IPS DF 4.7 (cell line): ENCODE measurements around the gene LAMB4.

ENCODE experiments used
- DNase-seq: peaks from one replicate; pipeline ENCODE4 v3.0.0-alpha.2; 2013; ENCODE audit warnings: low spot score; ENCODE audit errors: extremely low read depth

LAMB4 gene

GRCh38 chr7:107999779-108000560 is 130.2 kb downstream of the LAMB4 start:
- DNase-seq = no peak

GRCh38 chr7:107998660-107999480 is 131.3 kb downstream of the LAMB4 start:
- DNase-seq = no peak

- no peak for DNase-seq
Observed at GRCh38 chr7:107998150-107998549, 132.0 kb downstream of the LAMB4 start.

GRCh38 chr7:107996072-107996882 is 133.9 kb downstream of the LAMB4 start:
- no peak for DNase-seq

- no peak for DNase-seq
Observed at GRCh38 chr7:107995184-107996071, 134.7 kb downstream of the LAMB4 start.

GRCh38 chr7:107994421-107995030 is 135.6 kb downstream of the LAMB4 start:
- DNase-seq = no peak

GRCh38 chr7:107993891-107994291 is 136.3 kb downstream of the LAMB4 start:
- no peak for DNase-seq

GRCh38 chr7:107989618-107990373 is 140.4 kb downstream of the LAMB4 start:
- no peak for DNase-seq

- no peak for DNase-seq
Observed at GRCh38 chr7:107982918-107983389, 147.2 kb downstream of the LAMB4 start.

- no peak for DNase-seq
Observed at GRCh38 chr7:107982042-107982840, 147.9 kb downstream of the LAMB4 start.

GRCh38 chr7:107981466-107981865 is 148.7 kb downstream of the LAMB4 start:
- no peak for DNase-seq

GRCh38 chr7:107980671-107981190 is 149.4 kb downstream of the LAMB4 start:
- no peak for DNase-seq

- DNase-seq = no peak
Observed at GRCh38 chr7:107980171-107980570, 150.0 kb downstream of the LAMB4 start.

- no peak for DNase-seq
Observed at GRCh38 chr7:107978815-107979408, 151.2 kb downstream of the LAMB4 start.

- DNase-seq = no peak
Observed at GRCh38 chr7:107977048-107977447, 153.1 kb downstream of the LAMB4 start.

- no peak for DNase-seq
Observed at GRCh38 chr7:107976620-107977019, 153.5 kb downstream of the LAMB4 start.

GRCh38 chr7:107975394-107976013 is 154.7 kb downstream of the LAMB4 start:
- DNase-seq = no peak
